GM12891 (cell line): ENCODE data around the gene FHDC1.

Source experiments
- PAX5 ChIP-seq: IDR thresholded peaks from 2 replicates; pipeline ENCODE4 v1.6.1; 2011; ENCODE audit warnings: low read length, moderate library complexity, mild to moderate bottlenecking; ENCODE audit not compliant: insufficient read depth, severe bottlenecking
- POLR2A ChIP-seq: IDR thresholded peaks from 2 replicates; pipeline ENCODE4 v1.6.1; 2011; ENCODE audit warnings: low read depth, low read length, control low read depth
- POLR2AphosphoS5 ChIP-seq: IDR thresholded peaks from 2 replicates; pipeline ENCODE4 v1.6.1; 2011; ENCODE audit warnings: low read depth, low read length, control low read depth
- SPI1 ChIP-seq: IDR thresholded peaks from 2 replicates; pipeline ENCODE4 v1.6.1; 2011; ENCODE audit warnings: low read depth, low read length, control low read depth
- TAF1 ChIP-seq: IDR thresholded peaks from 2 replicates; pipeline ENCODE4 v1.6.1; 2011; ENCODE audit warnings: low read depth, low read length, control low read depth

- TF ChIP-seq POLR2AphosphoS5, result no peak
- TF ChIP-seq POLR2A, result no peak
- no peak for TF ChIP-seq SPI1
- TF ChIP-seq TAF1, result no peak
- TF ChIP-seq PAX5, result no peak
Measured at GRCh38 chr4:153014460-153014859, 78.3 kb downstream of the FHDC1 start.
